Measurements from ENCODE around the gene SH3BP5.

Gene SH3BP5

DNA sequence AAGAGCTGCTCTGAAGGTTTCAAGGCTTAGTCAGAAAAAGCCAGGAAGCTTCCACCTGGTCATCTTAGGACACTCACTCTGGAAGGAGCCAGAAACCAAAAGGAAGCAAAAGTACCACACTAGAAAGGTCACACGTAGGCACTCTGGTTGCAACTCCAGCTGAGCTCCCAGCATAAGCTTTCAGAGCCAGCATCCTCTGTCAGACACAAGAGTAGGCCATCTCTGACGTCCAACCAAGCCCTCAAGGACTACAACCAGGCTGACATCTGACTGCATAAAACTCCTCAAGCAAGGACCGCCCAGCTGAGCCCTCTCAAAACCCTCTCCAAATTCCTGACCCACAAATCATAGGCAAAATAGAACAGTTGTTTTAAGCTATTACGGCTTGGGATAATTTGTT is 12.8 kb downstream of the SH3BP5 start:
- no peak for DNase-seq (ENCODE audit: low spot score)
- in situ Hi-C loops (cut with MboI; ENCODE audit: low pct_unique_long_range_greater_than_20kb, low sequenced_read_pairs, unreplicated experiment): no loop called here
- TF ChIP-seq, protein P1, sequence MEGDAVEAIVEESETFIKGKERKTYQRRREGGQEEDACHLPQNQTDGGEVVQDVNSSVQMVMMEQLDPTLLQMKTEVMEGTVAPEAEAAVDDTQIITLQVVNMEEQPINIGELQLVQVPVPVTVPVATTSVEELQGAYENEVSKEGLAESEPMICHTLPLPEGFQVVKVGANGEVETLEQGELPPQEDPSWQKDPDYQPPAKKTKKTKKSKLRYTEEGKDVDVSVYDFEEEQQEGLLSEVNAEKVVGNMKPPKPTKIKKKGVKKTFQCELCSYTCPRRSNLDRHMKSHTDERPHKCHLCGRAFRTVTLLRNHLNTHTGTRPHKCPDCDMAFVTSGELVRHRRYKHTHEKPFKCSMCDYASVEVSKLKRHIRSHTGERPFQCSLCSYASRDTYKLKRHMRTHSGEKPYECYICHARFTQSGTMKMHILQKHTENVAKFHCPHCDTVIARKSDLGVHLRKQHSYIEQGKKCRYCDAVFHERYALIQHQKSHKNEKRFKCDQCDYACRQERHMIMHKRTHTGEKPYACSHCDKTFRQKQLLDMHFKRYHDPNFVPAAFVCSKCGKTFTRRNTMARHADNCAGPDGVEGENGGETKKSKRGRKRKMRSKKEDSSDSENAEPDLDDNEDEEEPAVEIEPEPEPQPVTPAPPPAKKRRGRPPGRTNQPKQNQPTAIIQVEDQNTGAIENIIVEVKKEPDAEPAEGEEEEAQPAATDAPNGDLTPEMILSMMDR (IDR thresholded peaks at IDR 0.05; ENCODE audit: extremely low read depth, insufficient read depth, missing control alignments): no peak

DNA sequence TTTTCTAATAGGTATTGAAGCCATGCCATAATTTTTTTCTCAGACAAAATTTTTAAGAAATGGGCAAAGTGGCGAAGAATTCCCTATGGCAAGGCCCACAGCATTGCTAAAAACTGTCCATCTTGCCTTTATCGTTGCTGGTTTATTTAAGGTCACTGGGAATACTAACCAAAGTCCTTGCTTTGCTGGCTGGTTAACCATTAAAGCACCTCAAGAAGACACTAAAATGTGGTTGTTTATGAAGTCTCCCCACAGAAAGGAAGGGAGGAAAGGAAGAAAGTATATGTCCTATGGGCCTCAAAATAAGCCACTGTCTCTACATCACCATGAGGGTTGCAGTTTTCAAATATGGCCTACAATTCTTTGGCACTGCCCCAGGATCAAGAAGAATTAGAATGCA is 13.2 kb downstream of the SH3BP5 start:
- TF ChIP-seq, protein P1 (IDR thresholded peaks at IDR 0.05; ENCODE audit: extremely low read depth, insufficient read depth, missing control alignments): no peak
- DNase-seq (ENCODE audit: low spot score): no peak
- in situ Hi-C loops (cut with MboI; ENCODE audit: low pct_unique_long_range_greater_than_20kb, low sequenced_read_pairs, unreplicated experiment): no loop called here

DNA sequence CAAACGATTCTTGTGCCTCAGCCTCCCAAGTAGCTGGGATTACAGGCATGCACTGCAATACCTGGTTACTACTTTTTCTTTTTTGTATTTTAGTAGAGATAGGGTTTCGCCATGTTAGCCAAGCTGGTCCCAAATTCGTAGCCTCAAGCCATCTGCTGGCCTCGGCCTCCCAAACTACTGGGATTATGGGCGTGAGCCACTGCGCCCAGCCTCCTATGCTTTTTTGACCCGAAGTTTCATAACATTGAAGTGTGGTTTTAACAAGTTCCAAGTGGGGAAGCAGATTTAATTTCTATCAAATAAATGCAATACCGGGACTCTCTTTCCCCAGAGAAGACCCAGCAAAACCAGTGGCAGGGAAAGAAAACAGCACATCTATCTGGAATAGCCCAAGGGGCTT is 13.7 kb downstream of the SH3BP5 start:
- DNase-seq (ENCODE audit: low spot score): no peak
- in situ Hi-C loops (cut with MboI; ENCODE audit: low pct_unique_long_range_greater_than_20kb, low sequenced_read_pairs, unreplicated experiment): no loop called here
- TF ChIP-seq, protein P1 (IDR thresholded peaks at IDR 0.05; ENCODE audit: extremely low read depth, insufficient read depth, missing control alignments): no peak

DNA sequence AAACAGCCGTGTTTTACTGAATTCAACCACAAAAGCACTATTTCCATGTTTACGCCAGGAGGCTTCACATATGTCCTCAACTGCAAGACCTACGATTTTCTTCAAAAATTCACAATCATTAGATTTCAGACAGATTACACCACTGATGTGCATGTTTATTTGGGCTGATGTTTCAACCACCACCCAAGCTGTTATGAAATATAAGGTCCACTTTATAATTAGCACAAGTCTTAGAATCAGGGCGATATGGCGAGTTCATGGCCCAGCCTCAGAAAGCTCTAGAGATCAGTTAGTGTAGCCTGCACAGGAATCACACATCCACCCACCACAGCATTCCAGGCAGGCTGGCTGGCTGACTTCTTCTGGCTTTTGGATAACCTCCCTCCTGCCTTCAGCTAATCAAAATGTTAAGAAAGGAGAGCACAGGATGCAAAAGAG is 15.4 kb downstream of the SH3BP5 start:
- DNase-seq (ENCODE audit: low spot score): no peak
- in situ Hi-C loops (cut with MboI; ENCODE audit: low pct_unique_long_range_greater_than_20kb, low sequenced_read_pairs, unreplicated experiment): no loop called here
- TF ChIP-seq, protein P1 (IDR thresholded peaks at IDR 0.05; ENCODE audit: extremely low read depth, insufficient read depth, missing control alignments): no peak

DNA sequence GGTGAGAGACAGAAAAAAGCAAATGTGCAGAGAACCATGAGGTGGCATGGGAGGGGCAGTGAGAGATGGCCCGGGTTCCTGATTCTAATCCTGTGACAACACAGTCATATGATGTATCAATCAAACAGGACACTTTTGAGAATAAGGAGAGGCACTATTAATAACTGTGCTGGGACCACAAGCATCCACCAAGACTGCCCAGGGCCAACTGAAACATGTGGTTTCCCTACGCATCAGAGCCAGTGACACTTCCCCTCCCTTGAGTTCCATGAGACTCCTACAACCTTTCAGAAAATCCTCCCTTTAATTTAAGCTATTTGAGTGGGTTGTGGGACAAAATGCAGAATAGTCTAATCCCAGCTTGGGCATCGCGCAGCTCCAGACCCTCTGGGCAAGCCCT is 17.4 kb downstream of the SH3BP5 start:
- in situ Hi-C loops (cut with MboI; ENCODE audit: low pct_unique_long_range_greater_than_20kb, low sequenced_read_pairs, unreplicated experiment): no loop called here
- DNase-seq (ENCODE audit: low spot score): no peak
- TF ChIP-seq, protein P1 (IDR thresholded peaks at IDR 0.05; ENCODE audit: extremely low read depth, insufficient read depth, missing control alignments): no peak

DNA sequence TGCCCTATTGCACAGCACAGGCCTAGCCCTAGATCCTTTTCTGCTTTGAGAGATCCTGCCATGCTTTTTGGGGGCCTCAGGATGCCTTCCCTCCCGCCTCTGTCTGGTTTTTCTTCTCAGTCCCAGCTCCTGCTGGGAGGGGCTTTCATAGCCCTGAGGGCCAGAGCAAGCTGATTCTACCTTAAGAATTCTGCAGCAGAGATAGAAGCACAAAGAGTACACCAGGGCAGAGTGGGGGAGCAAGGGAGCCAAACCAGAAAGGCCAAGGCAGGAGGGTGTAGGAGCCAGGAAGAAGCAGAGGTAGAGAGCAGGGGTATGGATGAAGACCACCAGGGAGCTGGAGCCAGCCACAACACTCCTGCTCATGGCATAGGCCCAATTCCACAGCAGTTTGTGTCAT is 18.1 kb downstream of the SH3BP5 start:
- in situ Hi-C loops (cut with MboI; ENCODE audit: low pct_unique_long_range_greater_than_20kb, low sequenced_read_pairs, unreplicated experiment): no loop called here
- DNase-seq (ENCODE audit: low spot score): no peak
- TF ChIP-seq, protein P1 (IDR thresholded peaks at IDR 0.05; ENCODE audit: extremely low read depth, insufficient read depth, missing control alignments): no peak

DNA sequence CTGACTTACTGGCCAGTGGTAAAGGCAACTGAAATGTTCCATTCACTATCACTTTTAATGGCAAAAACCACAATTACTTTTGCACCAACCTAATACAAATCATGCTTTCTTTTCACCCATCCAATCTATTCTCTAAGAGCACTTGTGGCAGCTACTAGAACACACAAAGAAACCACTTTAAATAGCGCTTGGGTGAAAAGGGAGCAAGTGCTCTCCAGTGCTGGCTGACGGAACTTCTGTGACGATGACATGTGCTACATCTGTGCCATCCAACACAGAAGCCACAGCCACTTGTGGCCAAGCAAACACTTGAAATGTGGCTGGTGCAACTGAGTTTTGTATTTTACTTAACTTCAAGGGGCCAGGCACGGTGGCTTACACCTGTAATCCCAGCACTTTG is 18.9 kb downstream of the SH3BP5 start:
- no peak for DNase-seq (ENCODE audit: low spot score)
- TF ChIP-seq, protein P1 (IDR thresholded peaks at IDR 0.05; ENCODE audit: extremely low read depth, insufficient read depth, missing control alignments): no peak
- in situ Hi-C loops (cut with MboI; ENCODE audit: low pct_unique_long_range_greater_than_20kb, low sequenced_read_pairs, unreplicated experiment): no loop called here
